HL-60 (cell line): ENCODE data around the gene NGFR.

Experiments
- DNase-seq, 2 experiments: peaks; one replicate each; pipeline ENCODE4 v3.0.0-alpha.2; 2010 to 2020; ENCODE audit warnings: low read depth in 1 of 2, low spot score in 1 of 2
- H3K27ac ChIP-seq: fragments of 250-450 bp; sonication (Bioruptor Pico); replicated peaks from 2 replicates; pipeline ENCODE4 v1.5.1; 2020; ENCODE audit warnings: mild to moderate bottlenecking, moderate library complexity
- H3K27me3 ChIP-seq: fragments of 250-450 bp; sonication (Bioruptor Pico); 2 replicates; pipeline ENCODE4 v1.5.1; 2021; ENCODE audit warnings: mild to moderate bottlenecking, moderate library complexity; ENCODE audit not compliant: insufficient read depth, poor library complexity, severe bottlenecking
- H3K4me3 ChIP-seq: replicated peaks from 2 replicates; pipeline ENCODE4 v1.5.1; 2011; ENCODE audit warnings: mild to moderate bottlenecking, control low read depth, low read length; ENCODE audit not compliant: insufficient read depth
- GABPA ChIP-seq: IDR thresholded peaks from 2 replicates; pipeline ENCODE4 v1.6.1; 2012; ENCODE audit warnings: low read depth
- POLR2AphosphoS5 ChIP-seq: IDR thresholded peaks from 2 replicates; pipeline ENCODE4 v1.6.1; 2012; ENCODE audit warnings: low read depth
- REST ChIP-seq: IDR thresholded peaks from 2 replicates; pipeline ENCODE4 v1.6.1; 2012; ENCODE audit warnings: low read depth; ENCODE audit not compliant: insufficient replicate concordance
- SPI1 ChIP-seq: IDR thresholded peaks from 2 replicates; pipeline ENCODE4 v1.6.1; 2012; ENCODE audit warnings: low read depth, mild to moderate bottlenecking, borderline replicate concordance
- TF ChIP-seq, protein P1 (sequence below): IDR thresholded peaks from one replicate; pipeline ENCODE4 v1.5.1; 2011; ENCODE audit warnings: low read length, control low read depth, inconsistent platforms; ENCODE audit not compliant: insufficient read depth

Gene NGFR

DNA sequence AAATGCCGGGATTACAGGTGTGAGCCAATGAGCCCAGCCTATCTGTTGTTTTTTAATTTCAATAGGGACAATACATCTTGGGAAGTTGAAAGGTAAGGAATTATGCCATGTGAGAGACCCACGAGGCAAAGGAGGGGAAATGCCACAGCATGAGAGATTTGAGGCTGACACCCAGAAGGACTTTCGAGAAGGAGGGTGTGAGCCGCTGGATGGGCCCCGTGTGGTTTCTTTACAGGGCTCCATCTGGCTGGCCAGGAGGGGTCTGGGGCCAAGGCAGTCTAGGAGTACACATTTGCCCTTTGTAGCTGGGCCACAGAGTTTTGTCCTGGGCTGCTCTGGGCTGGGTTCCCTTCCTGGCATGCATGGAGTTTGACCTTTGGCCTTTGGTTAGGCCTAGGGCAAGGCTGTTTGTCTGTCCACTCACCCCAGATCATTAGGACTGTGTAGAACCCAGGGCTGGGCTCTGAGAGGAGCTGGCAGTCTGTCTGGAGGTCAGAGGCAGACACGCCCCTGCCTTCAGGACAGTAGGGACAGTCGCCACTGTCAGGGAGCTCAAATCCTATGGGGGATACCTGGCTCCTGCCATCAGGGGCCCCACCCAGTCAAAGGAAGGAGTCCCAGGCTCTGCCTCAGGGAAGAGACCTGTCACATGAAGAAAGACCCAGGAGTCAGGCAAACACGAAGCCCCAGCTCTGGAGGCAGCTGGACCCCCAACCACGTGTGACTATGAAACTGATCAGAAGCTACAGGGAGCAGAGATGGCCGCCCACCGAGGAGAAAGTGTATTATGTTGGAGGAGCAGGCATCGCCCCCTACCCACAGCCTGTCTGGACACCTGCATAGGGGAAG lies 56.4 kb downstream of the NGFR start:
- Histone ChIP-seq H3K4me3 (no peak overlapping the region), H3K27ac (no peak overlapping the region), H3K27me3 (no peaks in the 10 kb centered on the region)
- TF ChIP-seq POLR2AphosphoS5: no peak
- TF ChIP-seq, protein P1, sequence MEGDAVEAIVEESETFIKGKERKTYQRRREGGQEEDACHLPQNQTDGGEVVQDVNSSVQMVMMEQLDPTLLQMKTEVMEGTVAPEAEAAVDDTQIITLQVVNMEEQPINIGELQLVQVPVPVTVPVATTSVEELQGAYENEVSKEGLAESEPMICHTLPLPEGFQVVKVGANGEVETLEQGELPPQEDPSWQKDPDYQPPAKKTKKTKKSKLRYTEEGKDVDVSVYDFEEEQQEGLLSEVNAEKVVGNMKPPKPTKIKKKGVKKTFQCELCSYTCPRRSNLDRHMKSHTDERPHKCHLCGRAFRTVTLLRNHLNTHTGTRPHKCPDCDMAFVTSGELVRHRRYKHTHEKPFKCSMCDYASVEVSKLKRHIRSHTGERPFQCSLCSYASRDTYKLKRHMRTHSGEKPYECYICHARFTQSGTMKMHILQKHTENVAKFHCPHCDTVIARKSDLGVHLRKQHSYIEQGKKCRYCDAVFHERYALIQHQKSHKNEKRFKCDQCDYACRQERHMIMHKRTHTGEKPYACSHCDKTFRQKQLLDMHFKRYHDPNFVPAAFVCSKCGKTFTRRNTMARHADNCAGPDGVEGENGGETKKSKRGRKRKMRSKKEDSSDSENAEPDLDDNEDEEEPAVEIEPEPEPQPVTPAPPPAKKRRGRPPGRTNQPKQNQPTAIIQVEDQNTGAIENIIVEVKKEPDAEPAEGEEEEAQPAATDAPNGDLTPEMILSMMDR: no peak
- TF ChIP-seq SPI1: no peak
- no peak for TF ChIP-seq REST
- TF ChIP-seq GABPA: no peak
- no peak for DNase-seq

DNA sequence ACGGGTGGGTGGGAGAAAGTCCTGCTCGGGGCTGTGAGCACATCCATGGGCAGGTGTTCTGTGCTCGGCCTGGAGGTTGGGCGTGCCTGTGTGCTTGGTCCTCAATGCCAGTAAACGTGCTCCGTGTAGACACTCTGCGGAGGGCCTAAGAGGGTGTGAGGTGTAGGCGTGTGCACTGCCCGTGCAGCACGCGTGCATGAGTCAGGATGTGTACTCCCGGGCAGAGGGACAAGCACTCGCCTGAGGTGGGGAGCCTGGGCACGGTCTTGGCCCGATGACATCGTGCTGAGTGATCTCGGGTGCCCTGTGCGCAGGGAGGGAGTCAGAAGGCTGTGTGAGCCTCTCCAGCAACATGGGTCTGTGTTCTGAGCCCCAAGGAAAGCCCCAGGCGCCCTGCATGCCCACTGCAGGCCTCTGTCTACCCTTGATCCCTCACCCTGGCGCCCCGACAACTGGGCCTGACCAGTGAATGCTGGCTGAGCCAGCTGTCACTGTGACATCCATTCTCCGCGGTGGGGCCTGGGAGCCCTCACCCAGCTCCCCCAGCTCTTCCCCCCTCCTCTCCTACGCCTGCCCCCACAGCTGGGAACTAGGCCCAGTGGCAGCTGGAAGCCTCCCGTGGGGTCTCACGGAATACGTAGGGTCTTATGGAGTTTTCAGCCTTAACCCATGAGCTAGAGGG lies 57.1 kb downstream of the NGFR start:
- no peak for TF ChIP-seq REST
- no peak for TF ChIP-seq POLR2AphosphoS5
- DNase-seq: no peak
- no peaks in the 10 kb centered on the region for H3K27me3 ChIP-seq

GRCh38 chr17:49553676-49554335 lies 58.7 kb downstream of the NGFR start:
- Histone ChIP-seq H3K27ac (no peak overlapping the region), H3K4me3 (no peak overlapping the region), H3K27me3 (no peaks in the 10 kb centered on the region)
- DNase-seq: peak in 1 of 2 experiments; percentile 45
- no peak; the same call in 1 of the 2 replicates for TF ChIP-seq SPI1
- TF ChIP-seq, protein P1: no peak
- no peak for TF ChIP-seq GABPA
- no peak for TF ChIP-seq REST
- no peak for TF ChIP-seq POLR2AphosphoS5

More for the DNA sequence above, 57.1 kb downstream of the NGFR start:
- no peak overlapping the region for H3K4me3 ChIP-seq
- H3K27ac ChIP-seq: no peak overlapping the region
